Umbilical cord (tissue), 2 donors: Measurements from ENCODE around the gene MRPL37. TPM values are rescaled to one million over a fixed set of nuclear protein-coding genes. Genes with fewer than 3 reads are reported as not detected.
"Not testable (repeated sequence)": the region's sequence is repeated elsewhere in the genome, so short reads cannot be mapped to it uniquely, and the experiment has no call there.

Source experiments
- DNase-seq: peaks from one replicate; pipeline ENCODE4 v3.0.0-alpha.2; 2015; ENCODE audit warnings: low spot score
- total RNA-seq: library from RNA; depleted of rRNA; stranded (reverse); fragments of >200 nt; gene quantifications from one replicate; pipeline ENCODE4 v1.2.3, GENCODE V29; 2014; ENCODE audit warnings: low replicate concordance; ENCODE audit not compliant: insufficient read depth

The MRPL37 gene
- total RNA-seq, 1 donor from 2014 or later = 16.9 TPM

GRCh38 chr1:54219688-54220003, 19.7 kb downstream of the MRPL37 start:
- no peak for DNase-seq

DNA sequence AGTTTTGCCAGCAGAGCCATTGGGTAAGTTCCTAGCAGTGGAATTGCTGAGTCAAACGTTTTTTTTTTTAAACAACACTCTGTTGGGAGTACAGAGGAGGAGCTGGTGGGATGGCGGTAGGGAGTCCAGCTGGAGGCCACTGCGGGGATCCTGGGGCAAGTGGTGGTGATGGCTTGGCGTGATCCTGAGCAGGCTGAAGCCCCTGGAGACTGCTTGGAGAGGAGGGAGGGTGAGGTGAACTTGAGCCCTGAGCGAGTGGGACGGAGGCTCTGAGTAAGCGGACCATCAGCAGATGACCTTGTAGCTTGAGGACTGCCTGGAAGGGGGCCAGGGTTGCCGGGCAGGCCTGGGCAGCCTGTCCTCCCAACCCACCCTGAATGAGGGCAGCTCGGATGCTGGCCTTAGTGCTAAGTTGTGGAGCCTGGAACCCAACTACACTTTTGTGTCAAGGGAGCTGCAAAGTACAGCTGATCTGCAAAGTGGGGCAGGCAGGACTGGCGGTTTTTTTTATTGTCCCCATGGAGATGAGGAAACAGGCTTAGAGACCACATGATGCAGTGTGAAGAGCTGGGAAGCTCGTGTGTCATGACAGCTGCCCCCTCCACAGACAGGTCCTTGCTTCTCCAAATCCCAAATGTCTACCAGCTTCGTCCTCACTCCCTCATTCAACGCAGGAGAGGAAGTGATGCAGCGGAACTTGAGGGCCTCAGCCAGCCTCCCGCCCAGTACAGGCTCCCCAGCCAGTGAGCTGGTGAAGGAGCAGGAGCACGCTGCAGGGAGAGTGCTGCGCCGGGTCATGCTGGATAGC, 20.2 kb downstream of the MRPL37 start:
- DNase-seq = peak; percentile 75

- DNase-seq = no peak
These were observed 21.3 kb downstream of the MRPL37 start for GRCh38 chr1:54221113-54221834.

GRCh38 chr1:54221867-54222484, 22.0 kb downstream of the MRPL37 start:
- no peak for DNase-seq

- DNase-seq = no peak
These were observed 22.7 kb downstream of the MRPL37 start for GRCh38 chr1:54222711-54223110.

GRCh38 chr1:54223441-54224202, 23.7 kb downstream of the MRPL37 start:
- DNase-seq = no peak

DNA sequence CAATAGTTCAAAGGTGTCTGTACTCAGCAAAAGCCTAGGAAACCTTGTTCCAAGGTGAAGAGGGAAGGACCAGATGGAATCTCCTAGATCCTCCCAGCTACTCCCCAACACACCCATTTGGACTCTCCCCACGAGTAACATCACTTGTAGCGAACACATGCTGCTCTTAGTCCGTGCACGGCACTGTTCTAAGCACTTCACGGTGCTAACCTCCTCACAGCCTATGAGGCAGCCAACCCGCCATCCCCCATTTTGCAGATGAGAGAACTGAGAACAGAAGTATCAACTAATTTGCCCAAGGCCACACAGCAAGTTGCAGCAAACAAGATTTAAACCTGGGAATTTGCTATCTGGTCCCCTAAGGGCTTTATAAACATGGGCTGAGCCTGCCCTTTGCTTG, 24.3 kb downstream of the MRPL37 start:
- DNase-seq = no peak

GRCh38 chr1:54225378-54225777, 25.4 kb downstream of the MRPL37 start:
- no peak for DNase-seq

DNA sequence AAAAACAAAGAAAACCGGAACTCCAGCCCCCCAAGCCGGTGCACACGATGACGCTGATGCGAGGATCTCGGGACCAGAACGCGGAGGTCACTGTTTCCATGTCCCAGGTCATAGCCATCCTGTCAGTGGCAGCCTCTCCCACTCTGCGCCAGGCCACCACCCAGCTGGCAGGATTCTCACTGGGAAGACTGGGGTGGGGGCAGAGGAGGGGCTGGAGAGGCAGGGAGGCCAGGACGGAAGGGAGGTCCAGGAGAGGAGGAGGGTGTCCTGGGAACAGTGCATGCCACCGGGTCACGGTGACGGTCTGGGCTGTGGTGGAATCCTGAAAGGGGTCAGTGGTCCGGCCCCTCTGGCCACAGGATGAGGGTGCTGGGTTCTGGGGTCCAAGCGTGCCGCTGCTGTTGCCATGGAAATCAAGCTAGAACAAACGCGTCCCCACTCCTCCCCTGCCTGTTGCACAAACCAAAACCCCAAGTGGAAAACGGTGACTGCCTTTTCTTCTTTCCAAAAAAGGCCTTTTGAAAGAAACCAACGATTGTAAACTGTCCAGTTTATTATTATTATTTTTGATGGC, 26.1 kb downstream of the MRPL37 start:
- DNase-seq = no peak

DNA sequence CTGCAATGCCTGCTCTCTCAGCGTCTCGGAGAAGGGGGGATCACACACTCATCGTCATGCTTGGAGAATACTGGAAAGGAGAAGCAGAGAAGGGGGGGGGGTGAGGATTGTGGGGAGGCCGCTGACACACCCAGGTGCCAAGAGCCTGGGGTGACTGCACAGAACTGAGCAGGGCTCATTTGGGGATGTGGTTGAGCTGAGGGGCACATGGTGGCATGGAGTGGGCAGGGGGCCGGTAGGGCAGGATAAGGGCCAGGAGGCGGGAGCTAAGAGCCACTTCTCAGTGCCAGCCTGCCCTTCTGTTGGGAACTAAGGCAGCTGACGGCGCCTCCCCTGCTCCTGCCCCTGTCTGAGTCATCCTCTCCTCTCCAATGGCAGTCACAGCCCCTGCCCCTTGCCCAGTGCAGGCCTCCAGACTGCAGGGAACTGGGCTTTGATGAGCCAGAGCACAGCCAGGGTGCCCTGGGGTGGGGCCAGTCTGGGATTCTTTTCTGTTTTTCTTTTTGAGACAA, 27.2 kb downstream of the MRPL37 start:
- peak; percentile 46 for DNase-seq

GRCh38 chr1:54227891-54228310, 27.9 kb downstream of the MRPL37 start:
- DNase-seq = no peak

DNA sequence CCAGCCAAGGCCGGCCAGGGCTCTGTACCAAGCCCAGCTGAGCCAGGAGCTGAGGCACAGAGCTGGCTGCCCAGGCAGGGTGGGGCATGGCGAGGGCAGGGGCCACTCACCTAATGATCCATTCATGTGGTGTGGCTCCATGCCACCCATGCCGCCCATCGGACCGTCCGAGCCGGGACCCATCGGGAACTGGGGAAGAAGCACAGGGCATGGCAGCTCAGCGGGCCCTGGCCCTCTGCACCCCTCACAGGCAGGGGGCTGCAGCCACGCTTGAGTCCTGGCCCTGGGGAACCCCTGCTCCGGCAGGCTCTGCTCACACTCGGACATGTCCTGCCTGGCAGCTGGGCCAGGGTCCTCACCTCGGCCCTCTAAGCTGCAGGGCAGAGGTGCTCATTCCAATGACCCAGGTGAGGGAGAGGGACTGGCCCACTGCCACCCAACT, 28.7 kb downstream of the MRPL37 start:
- no peak for DNase-seq

DNA sequence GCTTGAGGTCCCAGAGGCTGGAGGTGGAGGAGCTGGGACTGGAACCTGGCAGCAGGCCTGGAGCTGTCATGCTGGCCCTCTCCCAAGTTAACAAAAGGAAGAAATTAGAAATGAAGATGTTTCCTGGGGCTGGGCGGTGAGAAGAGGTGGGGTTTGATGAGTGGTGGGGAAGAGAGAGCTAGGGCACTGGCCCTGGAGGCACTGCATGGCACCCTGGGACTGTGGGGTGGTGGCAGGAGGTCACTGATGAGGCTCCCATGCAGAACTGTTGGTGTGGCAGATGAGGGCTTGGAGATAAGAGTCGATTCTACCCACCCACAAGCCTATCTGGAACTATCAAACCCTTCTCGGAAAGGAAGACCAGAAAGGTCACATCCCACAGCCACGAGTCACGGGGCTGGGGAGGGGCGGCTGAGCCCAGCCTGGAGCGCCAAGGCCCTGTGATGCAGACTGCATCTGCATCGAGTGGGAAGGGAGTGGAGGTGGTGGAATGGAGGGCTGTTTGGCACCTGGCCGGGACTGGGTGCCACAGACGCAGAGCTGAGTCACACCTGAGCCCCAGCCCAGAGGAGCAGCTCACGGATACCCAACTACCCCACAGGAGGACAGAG, 29.4 kb downstream of the MRPL37 start:
- DNase-seq = no peak

- DNase-seq = no peak
These were observed 30.8 kb downstream of the MRPL37 start for GRCh38 chr1:54230507-54231339.

GRCh38 chr1:54233196-54233595, 33.2 kb downstream of the MRPL37 start:
- not testable (repeated sequence) for DNase-seq

GRCh38 chr1:54234284-54234683, 34.3 kb downstream of the MRPL37 start:
- DNase-seq = no peak

GRCh38 chr1:54237586-54237985, 37.6 kb downstream of the MRPL37 start:
- DNase-seq = no peak

- no peak for DNase-seq
These were observed 38.5 kb downstream of the MRPL37 start for GRCh38 chr1:54238353-54239034.

- no peak for DNase-seq
These were observed 39.0 kb downstream of the MRPL37 start for GRCh38 chr1:54239035-54239383.
